LNCaP clone FGC (cell line): ENCODE data around the gene PDHX.

Experiments
- DNase-seq: peaks from one replicate; pipeline ENCODE4 v3.0.0-alpha.2; 2011; ENCODE audit warnings: low read depth
- H3K4me3 ChIP-seq: 2 replicates; pipeline ENCODE4 v1.5.1; 2011; ENCODE audit warnings: mild to moderate bottlenecking, low read depth, low read length, control low read depth
- CTCF ChIP-seq: IDR thresholded peaks from 2 replicates; pipeline ENCODE4 v1.5.1; 2012; ENCODE audit warnings: mild to moderate bottlenecking; ENCODE audit not compliant: control insufficient read depth, insufficient read depth; ENCODE audit errors: extremely low read depth

The PDHX gene

GRCh38 chr11:34963351-34963750 is 46.9 kb downstream of the PDHX start:
- H3K4me3 ChIP-seq: no peak overlapping the region
- DNase-seq: no peak
- no peak for TF ChIP-seq CTCF

GRCh38 chr11:34964610-34965331 is 48.4 kb downstream of the PDHX start:
- TF ChIP-seq CTCF: no peak
- H3K4me3 ChIP-seq: no peak overlapping the region
- DNase-seq: no peak

GRCh38 chr11:34968862-34969261 is 52.4 kb downstream of the PDHX start:
- TF ChIP-seq CTCF: no peak
- DNase-seq: no peak
- H3K4me3 ChIP-seq: no peak overlapping the region

GRCh38 chr11:34970033-34970432 is 53.6 kb downstream of the PDHX start:
- DNase-seq: no peak
- TF ChIP-seq CTCF: no peak
- H3K4me3 ChIP-seq: no peak overlapping the region

- no peak overlapping the region for H3K4me3 ChIP-seq
- DNase-seq: no peak
- TF ChIP-seq CTCF: no peak
Observed at GRCh38 chr11:34970480-34970879, 54.1 kb downstream of the PDHX start.

- no peak for TF ChIP-seq CTCF
- DNase-seq: no peak
- no peak overlapping the region for H3K4me3 ChIP-seq
Observed at GRCh38 chr11:34971928-34972327, 55.5 kb downstream of the PDHX start.

- DNase-seq: no peak
- H3K4me3 ChIP-seq: no peak overlapping the region
- no peak for TF ChIP-seq CTCF
Observed at GRCh38 chr11:34972366-34972765, 55.9 kb downstream of the PDHX start.
